RWPE2 (cell line): Measurements from ENCODE around the gene ANKRD28.
"Not testable (repeated sequence)": the region's sequence is repeated elsewhere in the genome, so short reads cannot be mapped to it uniquely, and the experiment has no call there.

Experiments
- ATAC-seq: fragments of 200-7000 bp; cut with Tn5 transposase; 3 replicates; pipeline ENCODE4 v1.9.1; 2021; ENCODE audit warnings: low read depth
- DNase-seq: peaks from one replicate; pipeline ENCODE4 v3.0.0-alpha.2; 2020; ENCODE audit warnings: low spot score
- H3K27ac ChIP-seq: fragments of 450-650 bp; 2 replicates; pipeline ENCODE4 v1.5.1; 2017; ENCODE audit warnings: mild to moderate bottlenecking; ENCODE audit not compliant: poor library complexity, severe bottlenecking
- H3K27me3 ChIP-seq: fragments of 250-450 bp; sonication (Bioruptor Pico); 2 replicates; pipeline ENCODE4 v1.5.1; 2021; ENCODE audit warnings: mild to moderate bottlenecking, moderate library complexity; ENCODE audit not compliant: insufficient read depth, poor library complexity, severe bottlenecking
- H3K36me3 ChIP-seq: fragments of 250-450 bp; sonication (Bioruptor Pico); 2 replicates; pipeline ENCODE4 v1.5.1; 2020; ENCODE audit warnings: low read depth, mild to moderate bottlenecking, moderate library complexity
- H3K4me1 ChIP-seq: fragments of 250-450 bp; sonication (Bioruptor Pico); 2 replicates; pipeline ENCODE4 v1.5.1; 2021; ENCODE audit warnings: mild to moderate bottlenecking, moderate library complexity; ENCODE audit not compliant: insufficient read depth, poor library complexity, severe bottlenecking
- H3K4me3 ChIP-seq: fragments of 250-450 bp; sonication (Bioruptor Pico); 2 replicates; pipeline ENCODE4 v1.5.1; 2021; ENCODE audit warnings: mild to moderate bottlenecking, moderate library complexity; ENCODE audit not compliant: severe bottlenecking
- H3K9me3 ChIP-seq: fragments of 250-450 bp; sonication (Bioruptor Pico); 2 replicates; pipeline ENCODE4 v1.5.1; 2021; ENCODE audit warnings: mild to moderate bottlenecking, moderate library complexity; ENCODE audit not compliant: severe bottlenecking
- TF ChIP-seq, protein P1 (sequence below): fragments of 450-650 bp; IDR thresholded peaks from one replicate; pipeline ENCODE4 v1.5.1; 2017; ENCODE audit warnings: mild to moderate bottlenecking, moderate library complexity; ENCODE audit not compliant: poor library complexity, severe bottlenecking

The ANKRD28 gene

DNA sequence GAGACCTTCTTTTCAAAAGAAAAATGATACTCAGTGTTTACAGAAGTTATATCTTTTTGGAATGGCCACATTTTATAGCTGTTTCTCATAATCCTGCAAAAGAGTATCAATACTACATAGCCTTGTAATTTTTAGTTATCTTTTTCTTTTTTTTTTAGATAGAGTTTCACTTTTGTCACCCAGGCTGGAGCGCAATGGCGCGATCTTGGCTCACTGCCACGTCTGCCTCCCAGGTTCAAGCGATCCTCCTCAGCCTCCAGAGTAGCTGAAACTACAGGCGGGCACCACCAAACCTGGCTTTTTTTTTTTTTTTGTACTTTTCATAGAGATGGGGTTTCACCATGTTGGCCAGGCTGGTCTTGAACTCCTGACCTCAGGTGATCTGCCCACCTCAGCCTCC lies 53.6 kb downstream of the ANKRD28 start:
- Histone ChIP-seq H3K27me3 (no peaks in the 10 kb centered on the region), H3K27ac (no peak overlapping the region), H3K4me3 (no peak overlapping the region), H3K36me3 (peaks cover 26% of the 10 kb centered on the region; the same call in 1 of the 2 replicates), H3K9me3 (peaks cover 2% of the 10 kb centered on the region), H3K4me1 (no peaks in the 10 kb centered on the region)
- ATAC-seq = no peak
- TF ChIP-seq, protein P1, sequence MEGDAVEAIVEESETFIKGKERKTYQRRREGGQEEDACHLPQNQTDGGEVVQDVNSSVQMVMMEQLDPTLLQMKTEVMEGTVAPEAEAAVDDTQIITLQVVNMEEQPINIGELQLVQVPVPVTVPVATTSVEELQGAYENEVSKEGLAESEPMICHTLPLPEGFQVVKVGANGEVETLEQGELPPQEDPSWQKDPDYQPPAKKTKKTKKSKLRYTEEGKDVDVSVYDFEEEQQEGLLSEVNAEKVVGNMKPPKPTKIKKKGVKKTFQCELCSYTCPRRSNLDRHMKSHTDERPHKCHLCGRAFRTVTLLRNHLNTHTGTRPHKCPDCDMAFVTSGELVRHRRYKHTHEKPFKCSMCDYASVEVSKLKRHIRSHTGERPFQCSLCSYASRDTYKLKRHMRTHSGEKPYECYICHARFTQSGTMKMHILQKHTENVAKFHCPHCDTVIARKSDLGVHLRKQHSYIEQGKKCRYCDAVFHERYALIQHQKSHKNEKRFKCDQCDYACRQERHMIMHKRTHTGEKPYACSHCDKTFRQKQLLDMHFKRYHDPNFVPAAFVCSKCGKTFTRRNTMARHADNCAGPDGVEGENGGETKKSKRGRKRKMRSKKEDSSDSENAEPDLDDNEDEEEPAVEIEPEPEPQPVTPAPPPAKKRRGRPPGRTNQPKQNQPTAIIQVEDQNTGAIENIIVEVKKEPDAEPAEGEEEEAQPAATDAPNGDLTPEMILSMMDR = no peak
- no peak for DNase-seq

DNA sequence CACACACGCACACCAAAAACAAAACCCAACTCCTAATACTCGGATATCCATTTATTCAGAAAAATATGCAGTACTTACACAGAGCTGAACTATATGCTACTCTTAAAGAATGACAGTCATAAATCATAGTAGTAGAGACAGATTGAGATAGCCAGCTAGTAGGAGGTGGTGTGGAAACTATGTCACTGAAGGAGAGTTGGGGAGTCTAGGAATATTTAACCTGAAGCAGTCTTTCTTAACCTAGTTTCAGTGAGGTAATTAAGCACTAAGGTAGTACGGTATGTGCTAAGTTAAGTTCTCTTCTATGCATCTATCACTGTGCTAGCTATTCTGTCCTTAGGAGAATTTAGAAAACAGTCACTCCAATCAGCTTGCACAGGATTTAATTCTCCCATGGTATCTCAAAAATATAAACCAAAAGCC lies 54.2 kb downstream of the ANKRD28 start:
- TF ChIP-seq, protein P1 = no peak
- H3K9me3 ChIP-seq = peaks cover 2% of the 10 kb centered on the region
- no peak for DNase-seq
- H3K27ac ChIP-seq = no peak overlapping the region
- peaks cover 31% of the 10 kb centered on the region for H3K36me3 ChIP-seq
- no peaks in the 10 kb centered on the region for H3K4me1 ChIP-seq
- H3K4me3 ChIP-seq = no peak overlapping the region
- ATAC-seq = no peak
- no peaks in the 10 kb centered on the region for H3K27me3 ChIP-seq

DNA sequence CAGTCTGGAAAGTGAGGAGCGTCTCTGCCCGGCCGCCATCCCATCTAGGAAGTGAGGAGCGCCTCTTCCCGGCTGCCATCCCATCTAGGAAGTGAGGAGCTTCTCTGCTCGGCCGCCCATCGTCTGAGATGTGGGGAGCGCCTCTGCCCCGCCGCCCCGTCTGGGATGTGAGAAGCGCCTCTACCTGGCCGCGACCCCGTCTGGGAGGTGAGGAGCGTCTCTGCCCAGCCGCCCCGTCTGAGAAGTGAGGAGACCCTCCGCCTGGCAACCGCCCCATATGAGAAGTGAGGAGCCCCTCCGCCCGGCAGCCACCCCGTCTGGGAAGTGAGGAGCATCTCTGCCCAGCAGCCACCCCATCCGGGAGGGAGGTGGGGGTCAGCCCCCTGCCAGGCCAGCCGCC lies 55.5 kb downstream of the ANKRD28 start:
- H3K36me3 ChIP-seq = peaks cover 31% of the 10 kb centered on the region; the same call in 1 of the 2 replicates
- not testable (repeated sequence) for DNase-seq, H3K4me3 ChIP-seq, H3K27ac ChIP-seq, H3K27me3 ChIP-seq, ATAC-seq, H3K9me3 ChIP-seq, H3K4me1 ChIP-seq

DNA sequence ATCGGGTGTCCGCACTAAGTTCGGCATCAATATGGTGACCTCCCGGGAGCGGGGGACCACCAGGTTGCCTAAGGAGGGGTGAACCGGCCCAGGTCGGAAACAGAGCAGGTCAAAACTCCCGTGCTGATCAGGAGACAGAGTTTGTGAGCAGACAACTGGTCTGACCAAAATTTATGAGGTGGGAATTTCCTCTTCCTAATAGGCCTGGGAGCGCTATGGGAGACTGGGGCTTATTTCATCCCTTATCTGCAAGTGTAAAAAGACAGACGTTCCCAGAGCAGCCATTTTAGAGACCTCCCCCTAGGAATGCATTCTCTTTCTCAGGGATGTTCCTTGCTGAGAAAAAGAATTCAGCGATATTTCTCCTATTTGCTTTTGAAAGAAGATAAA lies 59.2 kb downstream of the ANKRD28 start:
- H3K27ac ChIP-seq, DNase-seq, ATAC-seq, H3K27me3 ChIP-seq, H3K9me3 ChIP-seq, H3K4me1 ChIP-seq, H3K4me3 ChIP-seq: not testable (repeated sequence)
- H3K36me3 ChIP-seq = peaks cover 61% of the 10 kb centered on the region

DNA sequence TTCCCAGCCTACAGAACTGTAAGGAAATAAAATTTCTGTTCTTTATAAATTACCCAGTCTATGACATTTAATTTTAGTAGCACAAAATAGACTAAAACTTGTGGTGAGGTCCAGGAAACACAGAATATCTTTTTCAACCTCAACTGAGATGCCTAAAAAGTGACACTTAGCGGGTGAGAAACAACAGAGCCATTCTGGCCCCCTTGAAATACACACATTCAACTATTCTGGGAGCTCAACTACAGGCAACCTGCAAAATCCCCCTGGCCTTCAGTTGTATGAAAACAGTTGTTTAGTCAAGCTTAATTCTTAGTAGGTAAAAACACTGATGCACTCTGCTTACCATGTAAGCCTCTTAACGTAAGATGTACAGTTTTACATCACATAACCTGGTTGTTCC lies 66.8 kb downstream of the ANKRD28 start:
- DNase-seq = no peak
- peaks cover 42% of the 10 kb centered on the region for H3K36me3 ChIP-seq

DNA sequence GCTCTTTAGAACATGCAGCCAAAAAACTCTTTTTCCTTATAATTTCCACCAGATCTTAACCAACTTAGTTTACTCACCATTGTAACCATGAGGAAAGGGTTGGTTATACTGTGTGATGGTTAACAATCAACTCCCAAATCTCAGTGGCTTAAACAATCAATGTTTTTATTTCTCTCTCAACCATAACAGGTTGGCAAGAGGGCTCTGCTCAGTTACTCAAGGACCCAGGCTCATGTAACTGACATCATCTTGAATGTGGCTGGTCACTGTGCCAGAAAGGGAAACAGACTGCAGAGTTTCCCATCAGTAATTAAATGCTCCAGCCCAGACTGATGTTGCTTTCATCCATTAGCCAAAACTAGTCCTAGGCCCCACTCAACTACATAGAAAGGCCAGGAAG lies 69.0 kb downstream of the ANKRD28 start:
- H3K27me3 ChIP-seq = no peaks in the 10 kb centered on the region
- no peak for DNase-seq

More for the DNA sequence above, 66.8 kb downstream of the ANKRD28 start:
- Histone ChIP-seq H3K9me3 (no peaks in the 10 kb centered on the region), H3K4me3 (no peak overlapping the region), H3K27me3 (no peaks in the 10 kb centered on the region), H3K4me1 (peaks cover 8% of the 10 kb centered on the region), H3K27ac (no peak overlapping the region)
- TF ChIP-seq, protein P1 = no peak
- no peak for ATAC-seq

More for the DNA sequence above, 69.0 kb downstream of the ANKRD28 start:
- TF ChIP-seq, protein P1 = no peak
- no peak overlapping the region for H3K27ac ChIP-seq
- H3K9me3 ChIP-seq = no peaks in the 10 kb centered on the region
- no peak for ATAC-seq
- peaks cover 15% of the 10 kb centered on the region for H3K4me1 ChIP-seq
- peaks cover 38% of the 10 kb centered on the region for H3K36me3 ChIP-seq
- no peak overlapping the region for H3K4me3 ChIP-seq
